ENCODE measurements around the gene TLCD4. TPM values are rescaled to one million over a fixed set of nuclear protein-coding genes. Genes with fewer than 3 reads are reported as not detected.

TLCD4 gene
- total and polyA plus RNA-seq, 2 of the 13 experiments (the other 11 are each of a cell fraction or from before 2014, with no cell fraction given): 4.7 to 14.5 TPM

DNA sequence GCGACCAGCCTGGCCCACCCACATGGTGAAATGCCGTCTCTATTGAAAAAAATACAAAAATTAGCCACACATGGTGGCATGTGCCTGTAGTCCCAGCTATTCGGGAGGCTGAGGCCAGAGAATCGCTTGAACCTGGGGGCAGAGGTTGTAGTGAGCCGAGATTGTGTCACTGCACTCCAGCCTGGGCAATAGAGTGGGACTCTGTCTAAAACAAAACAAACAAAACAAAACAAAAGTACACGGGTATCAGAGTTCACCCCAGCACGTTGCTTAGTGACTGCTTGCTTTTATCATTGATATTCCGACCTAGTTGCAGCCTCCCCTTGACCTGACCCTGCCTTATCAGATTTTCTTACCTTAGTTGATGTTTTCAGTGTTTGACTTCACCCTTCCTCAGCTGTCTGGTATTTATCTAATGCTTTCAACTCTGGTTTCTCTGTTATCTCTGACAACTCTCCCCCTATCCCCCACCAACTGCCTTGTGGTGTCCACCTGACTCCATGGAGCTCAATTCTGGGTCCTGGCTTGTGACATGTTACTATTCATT lies 5.1 kb downstream of the TLCD4 start (continued):
- TF ChIP-seq, protein P1, sequence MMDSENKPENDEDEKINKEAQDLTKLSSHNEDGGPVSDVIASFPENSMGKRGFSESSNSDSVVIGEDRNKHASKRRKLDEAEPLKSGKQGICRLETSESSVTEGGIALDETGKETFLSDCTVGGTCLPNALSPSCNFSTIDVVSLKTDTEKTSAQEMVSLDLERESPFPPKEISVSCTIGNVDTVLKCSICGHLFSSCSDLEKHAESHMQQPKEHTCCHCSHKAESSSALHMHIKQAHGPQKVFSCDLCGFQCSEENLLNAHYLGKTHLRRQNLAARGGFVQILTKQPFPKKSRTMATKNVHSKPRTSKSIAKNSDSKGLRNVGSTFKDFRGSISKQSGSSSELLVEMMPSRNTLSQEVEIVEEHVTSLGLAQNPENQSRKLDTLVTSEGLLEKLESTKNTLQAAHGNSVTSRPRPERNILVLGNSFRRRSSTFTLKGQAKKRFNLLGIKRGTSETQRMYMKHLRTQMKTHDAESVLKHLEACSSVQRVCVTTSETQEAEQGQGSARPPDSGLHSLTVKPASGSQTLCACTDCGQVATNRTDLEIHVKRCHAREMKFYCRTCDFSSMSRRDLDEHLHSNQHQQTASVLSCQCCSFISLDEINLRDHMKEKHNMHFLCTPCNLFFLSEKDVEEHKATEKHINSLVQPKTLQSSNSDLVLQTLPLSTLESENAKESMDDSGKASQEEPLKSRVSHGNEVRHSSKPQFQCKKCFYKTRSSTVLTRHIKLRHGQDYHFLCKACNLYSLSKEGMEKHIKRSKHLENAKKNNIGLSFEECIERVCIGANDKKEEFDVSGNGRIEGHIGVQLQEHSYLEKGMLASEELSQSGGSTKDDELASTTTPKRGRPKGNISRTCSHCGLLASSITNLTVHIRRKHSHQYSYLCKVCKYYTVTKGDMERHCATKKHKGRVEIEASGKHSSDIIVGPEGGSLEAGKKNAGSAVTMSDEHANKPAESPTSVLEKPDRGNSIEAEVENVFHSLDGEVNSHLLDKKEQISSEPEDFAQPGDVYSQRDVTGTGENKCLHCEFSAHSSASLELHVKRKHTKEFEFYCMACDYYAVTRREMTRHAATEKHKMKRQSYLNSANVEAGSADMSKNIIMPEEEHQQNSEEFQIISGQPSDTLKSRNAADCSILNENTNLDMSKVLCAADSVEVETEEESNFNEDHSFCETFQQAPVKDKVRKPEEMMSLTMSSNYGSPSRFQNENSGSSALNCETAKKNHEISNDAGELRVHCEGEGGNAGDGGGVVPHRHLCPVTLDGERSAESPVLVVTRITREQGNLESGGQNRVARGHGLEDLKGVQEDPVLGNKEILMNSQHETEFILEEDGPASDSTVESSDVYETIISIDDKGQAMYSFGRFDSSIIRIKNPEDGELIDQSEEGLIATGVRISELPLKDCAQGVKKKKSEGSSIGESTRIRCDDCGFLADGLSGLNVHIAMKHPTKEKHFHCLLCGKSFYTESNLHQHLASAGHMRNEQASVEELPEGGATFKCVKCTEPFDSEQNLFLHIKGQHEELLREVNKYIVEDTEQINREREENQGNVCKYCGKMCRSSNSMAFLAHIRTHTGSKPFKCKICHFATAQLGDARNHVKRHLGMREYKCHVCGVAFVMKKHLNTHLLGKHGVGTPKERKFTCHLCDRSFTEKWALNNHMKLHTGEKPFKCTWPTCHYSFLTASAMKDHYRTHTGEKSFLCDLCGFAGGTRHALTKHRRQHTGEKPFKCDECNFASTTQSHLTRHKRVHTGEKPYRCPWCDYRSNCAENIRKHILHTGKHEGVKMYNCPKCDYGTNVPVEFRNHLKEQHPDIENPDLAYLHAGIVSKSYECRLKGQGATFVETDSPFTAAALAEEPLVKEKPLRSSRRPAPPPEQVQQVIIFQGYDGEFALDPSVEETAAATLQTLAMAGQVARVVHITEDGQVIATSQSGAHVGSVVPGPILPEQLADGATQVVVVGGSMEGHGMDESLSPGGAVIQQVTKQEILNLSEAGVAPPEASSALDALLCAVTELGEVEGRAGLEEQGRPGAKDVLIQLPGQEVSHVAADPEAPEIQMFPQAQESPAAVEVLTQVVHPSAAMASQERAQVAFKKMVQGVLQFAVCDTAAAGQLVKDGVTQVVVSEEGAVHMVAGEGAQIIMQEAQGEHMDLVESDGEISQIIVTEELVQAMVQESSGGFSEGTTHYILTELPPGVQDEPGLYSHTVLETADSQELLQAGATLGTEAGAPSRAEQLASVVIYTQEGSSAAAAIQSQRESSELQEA (CRISPR knock-in tag; IDR thresholded peaks at IDR 0.05; ENCODE audit: not compliant biosample characterization): no peak
- TF ChIP-seq CBX5 (CRISPR knock-in tag; IDR thresholded peaks at IDR 0.05; ENCODE audit: borderline replicate concordance): peak; percentile 66; the same call in 1 of the 2 replicates
- TF ChIP-seq ARID2 (CRISPR knock-in tag; IDR thresholded peaks at IDR 0.05; ENCODE audit: borderline replicate concordance): 0 out of 2 replicates have a peak, but pooled peaks have one; percentile 33
- TF ChIP-seq ZNF382 (CRISPR knock-in tag; IDR thresholded peaks at IDR 0.05; ENCODE audit: borderline replicate concordance): no peak
- no peak for TF ChIP-seq ZNF775 (CRISPR knock-in tag; IDR thresholded peaks at IDR 0.05; ENCODE audit: borderline replicate concordance)
- TF ChIP-seq ELF3 (CRISPR knock-in tag; IDR thresholded peaks at IDR 0.05): no peak
- TF ChIP-seq GABPA (IDR thresholded peaks at IDR 0.05; ENCODE audit: low read depth, low read length): no peak
- peak; percentile 57 for TF ChIP-seq GABPA (CRISPR knock-in tag; IDR thresholded peaks at IDR 0.05; ENCODE audit: low read depth)
- TF ChIP-seq ZNF121 (CRISPR knock-in tag; IDR thresholded peaks at IDR 0.05): peak; percentile 100
- TF ChIP-seq PHF20 (CRISPR knock-in tag; IDR thresholded peaks at IDR 0.05): no peak
- no peak for TF ChIP-seq ZNF639 (CRISPR knock-in tag; conservative IDR thresholded peaks at IDR 0.05)
- no peak for TF ChIP-seq REXO4 (CRISPR knock-in tag; IDR thresholded peaks at IDR 0.05; ENCODE audit: borderline replicate concordance)
- TF ChIP-seq HDAC2 (CRISPR knock-in tag; IDR thresholded peaks at IDR 0.05): peak; percentile 98
- TF ChIP-seq ZNF317 (CRISPR knock-in tag; IDR thresholded peaks at IDR 0.05): no peak
- no peak for TF ChIP-seq ZNF616 (CRISPR knock-in tag; IDR thresholded peaks at IDR 0.05; ENCODE audit: low read depth)
- TF ChIP-seq ZNF670 (CRISPR knock-in tag; IDR thresholded peaks at IDR 0.05; ENCODE audit: borderline replicate concordance): peak; percentile 85
- TF ChIP-seq ZNF12 (CRISPR knock-in tag; IDR thresholded peaks at IDR 0.05): peak; percentile 71
- 0 out of 2 replicates have a peak, but pooled peaks have one; percentile 50 for TF ChIP-seq ZSCAN21 (CRISPR knock-in tag; IDR thresholded peaks at IDR 0.05; ENCODE audit: borderline replicate concordance)
- peak; percentile 89 for TF ChIP-seq TCF7L2 (IDR thresholded peaks at IDR 0.05; ENCODE audit: low read depth, low read length)
- TF ChIP-seq CHD2 (IDR thresholded peaks at IDR 0.05; ENCODE audit: low read depth, low read length): no peak
- TF ChIP-seq HCFC1 (IDR thresholded peaks at IDR 0.05; ENCODE audit: low read depth, low read length): no peak
